Vagina (tissue), 2 donors: ENCODE results near the gene PHC2. TPM values are rescaled to one million over a fixed set of nuclear protein-coding genes. Genes with fewer than 3 reads are reported as not detected.

Experiments used
- DNase-seq, 2 donors: peaks; one replicate each; pipeline ENCODE4 v3.0.0-alpha.2; 2017; ENCODE audit errors: extremely low spot score in 2 of 2
- H3K27ac ChIP-seq: fragments of 200-600 bp; sonication (generic); one replicate; pipeline ENCODE4 v1.5.1; 2019
- H3K27me3 ChIP-seq: fragments of 200-600 bp; sonication (generic); one replicate; pipeline ENCODE4 v1.5.1; 2019
- H3K36me3 ChIP-seq, 2 donors: fragments of 200-600 bp; sonication (generic); one replicate each; pipeline ENCODE4 v1.5.1; 2017 to 2019
- H3K4me1 ChIP-seq: fragments of 200-600 bp; sonication (generic); one replicate; pipeline ENCODE4 v1.5.1; 2019
- H3K4me3 ChIP-seq, 2 donors: fragments of 200-600 bp; sonication (generic); 1 replicate in 1 of 2; 2 replicates in 1 of 2; pipeline ENCODE4 v1.5.1; 2016 to 2019
- H3K9me3 ChIP-seq: fragments of 200-600 bp; sonication (generic); one replicate; pipeline ENCODE4 v1.5.1; 2019
- CTCF ChIP-seq, 3 experiments: fragments of 450-650 bp in 2 of 3; fragments of 200-600 bp in 1 of 3; sonication (generic) in 1 of 3; IDR thresholded peaks; one replicate each; pipeline ENCODE4 v1.5.1; 2017 to 2019; ENCODE audit warnings: antibody characterized with exemption in 3 of 3, mild to moderate bottlenecking in 2 of 3, moderate library complexity in 2 of 3
- POLR2A ChIP-seq, 2 donors: fragments of 450-650 bp; IDR thresholded peaks; one replicate each; pipeline ENCODE4 v1.6.1; 2017; ENCODE audit warnings: antibody characterized with exemption in 2 of 2, mild to moderate bottlenecking in 2 of 2, moderate library complexity in 2 of 2
- POLR2AphosphoS5 ChIP-seq, 2 donors: sonication (generic); formaldehyde crosslinking; IDR thresholded peaks; one replicate each; pipeline ENCODE4 v1.9.0; 2017; ENCODE audit warnings: antibody characterized with exemption in 2 of 2, mild to moderate bottlenecking in 2 of 2, low read depth in 1 of 2; ENCODE audit not compliant: insufficient read depth in 1 of 2
- intact Hi-C: fragments of 100-400 bp; cut with DNase I; formaldehyde crosslinking; loops from one replicate; pipeline ENCODE4 v1.15.1; 2023
- total RNA-seq: library from RNA; depleted of rRNA; stranded (reverse); fragments of >200 nt; gene quantifications from one replicate; pipeline ENCODE4 v1.2.3, GENCODE V29; 2016

Gene PHC2
- total RNA-seq, 1 donor from 2014 or later = 97.2 TPM

- Histone ChIP-seq H3K27me3 (no peaks in the 10 kb centered on the region), H3K4me3 (no peak overlapping the region), H3K9me3 (no peaks in the 10 kb centered on the region), H3K4me1 (no peaks in the 10 kb centered on the region), H3K27ac (no peak overlapping the region), H3K36me3 (no peaks in the 10 kb centered on the region)
- no peak for DNase-seq
- intact Hi-C loops = no loop called here
- TF ChIP-seq POLR2AphosphoS5 (IDR thresholded peaks at IDR 0.05; ENCODE audit: insufficient read depth in 1 of 2, low read depth in 1 of 2) (no peak), CTCF (IDR thresholded peaks at IDR 0.05) (no peak), POLR2A (IDR thresholded peaks at IDR 0.05) (no peak)
These were observed 30.6 kb downstream of the PHC2 start for GRCh38 chr1:33400153-33400911.

GRCh38 chr1:33399375-33399774, 31.5 kb downstream of the PHC2 start:
- no peak for TF ChIP-seq POLR2AphosphoS5 (IDR thresholded peaks at IDR 0.05; ENCODE audit: insufficient read depth in 1 of 2, low read depth in 1 of 2)
- TF ChIP-seq POLR2A (IDR thresholded peaks at IDR 0.05) = no peak
- TF ChIP-seq CTCF (IDR thresholded peaks at IDR 0.05) = no peak
- Histone ChIP-seq H3K27me3 (no peaks in the 10 kb centered on the region), H3K27ac (no peak overlapping the region), H3K9me3 (no peaks in the 10 kb centered on the region), H3K36me3 (no peaks in the 10 kb centered on the region), H3K4me1 (no peaks in the 10 kb centered on the region), H3K4me3 (no peak overlapping the region)
- DNase-seq = no peak
- intact Hi-C loops = no loop called here

GRCh38 chr1:33397994-33398393, 32.9 kb downstream of the PHC2 start:
- H3K27ac ChIP-seq = no peak overlapping the region
- intact Hi-C loops = no loop called here
- no peaks in the 10 kb centered on the region for H3K4me1 ChIP-seq
- TF ChIP-seq POLR2A (IDR thresholded peaks at IDR 0.05) = no peak
- no peak for TF ChIP-seq POLR2AphosphoS5 (IDR thresholded peaks at IDR 0.05; ENCODE audit: insufficient read depth in 1 of 2, low read depth in 1 of 2)
- TF ChIP-seq CTCF (IDR thresholded peaks at IDR 0.05) = no peak
- no peak for DNase-seq
- no peaks in the 10 kb centered on the region for H3K36me3 ChIP-seq
- no peak overlapping the region for H3K4me3 ChIP-seq
- H3K27me3 ChIP-seq = no peaks in the 10 kb centered on the region
- H3K9me3 ChIP-seq = no peaks in the 10 kb centered on the region

GRCh38 chr1:33397125-33397506, 33.8 kb downstream of the PHC2 start:
- TF ChIP-seq CTCF (IDR thresholded peaks at IDR 0.05) = no peak
- TF ChIP-seq POLR2A (IDR thresholded peaks at IDR 0.05) = no peak
- no peak for TF ChIP-seq POLR2AphosphoS5 (IDR thresholded peaks at IDR 0.05; ENCODE audit: insufficient read depth in 1 of 2, low read depth in 1 of 2)
- Histone ChIP-seq H3K4me3 (no peak overlapping the region), H3K9me3 (no peaks in the 10 kb centered on the region), H3K4me1 (no peaks in the 10 kb centered on the region), H3K36me3 (no peaks in the 10 kb centered on the region), H3K27ac (no peak overlapping the region), H3K27me3 (no peaks in the 10 kb centered on the region)
- intact Hi-C loops = no loop called here
- no peak for DNase-seq
